Lower leg skin (tissue), 3 donors: ENCODE results near the gene RNF213.
A peak's percentile ranks its signal among the peaks of the same experiment; 100 is the strongest.

ENCODE experiments used
- POLR2A ChIP-seq, 2 donors: fragments of 450-650 bp; IDR thresholded peaks; one replicate each; pipeline ENCODE4 v1.6.1; 2016 to 2017; ENCODE audit warnings: antibody characterized with exemption in 2 of 2, mild to moderate bottlenecking in 1 of 2, moderate library complexity in 1 of 2
- TF ChIP-seq, protein P1 (sequence below), 3 donors: fragments of 450-650 bp; IDR thresholded peaks; one replicate each; pipeline ENCODE4 v1.5.1; 2016; ENCODE audit warnings: antibody characterized with exemption in 3 of 3, mild to moderate bottlenecking in 3 of 3, moderate library complexity in 2 of 3

DNA sequence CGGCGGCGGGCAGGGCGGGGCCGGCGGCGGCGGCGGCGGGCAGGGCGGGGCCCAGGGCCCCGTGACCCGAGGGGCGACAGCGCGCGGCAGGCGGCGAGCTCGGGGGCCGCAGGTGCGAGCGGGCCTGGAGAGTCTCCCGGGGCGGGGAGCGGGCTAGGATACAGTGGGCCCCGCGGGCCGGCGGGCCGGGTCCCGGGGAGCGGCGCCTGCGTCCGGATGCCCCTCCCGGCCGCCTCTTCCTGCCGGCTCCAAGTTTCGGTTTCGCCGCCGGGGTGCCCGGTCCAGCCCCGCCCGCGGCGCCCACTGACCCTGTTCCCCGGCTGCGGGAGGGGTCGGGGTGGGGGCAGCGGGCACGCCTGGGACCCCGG, at the start of gene RNF213:
- TF ChIP-seq, protein P1, sequence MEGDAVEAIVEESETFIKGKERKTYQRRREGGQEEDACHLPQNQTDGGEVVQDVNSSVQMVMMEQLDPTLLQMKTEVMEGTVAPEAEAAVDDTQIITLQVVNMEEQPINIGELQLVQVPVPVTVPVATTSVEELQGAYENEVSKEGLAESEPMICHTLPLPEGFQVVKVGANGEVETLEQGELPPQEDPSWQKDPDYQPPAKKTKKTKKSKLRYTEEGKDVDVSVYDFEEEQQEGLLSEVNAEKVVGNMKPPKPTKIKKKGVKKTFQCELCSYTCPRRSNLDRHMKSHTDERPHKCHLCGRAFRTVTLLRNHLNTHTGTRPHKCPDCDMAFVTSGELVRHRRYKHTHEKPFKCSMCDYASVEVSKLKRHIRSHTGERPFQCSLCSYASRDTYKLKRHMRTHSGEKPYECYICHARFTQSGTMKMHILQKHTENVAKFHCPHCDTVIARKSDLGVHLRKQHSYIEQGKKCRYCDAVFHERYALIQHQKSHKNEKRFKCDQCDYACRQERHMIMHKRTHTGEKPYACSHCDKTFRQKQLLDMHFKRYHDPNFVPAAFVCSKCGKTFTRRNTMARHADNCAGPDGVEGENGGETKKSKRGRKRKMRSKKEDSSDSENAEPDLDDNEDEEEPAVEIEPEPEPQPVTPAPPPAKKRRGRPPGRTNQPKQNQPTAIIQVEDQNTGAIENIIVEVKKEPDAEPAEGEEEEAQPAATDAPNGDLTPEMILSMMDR (IDR thresholded peaks at IDR 0.05) = no peak
- peak in 1 of 2 donors; percentile 47 for TF ChIP-seq POLR2A (IDR thresholded peaks at IDR 0.05)
